CD4-positive, alpha-beta T cell treated with Interleukin-1 beta for 1 hour (primary cell): ENCODE results near the gene ATG7.
"Not testable (repeated sequence)": the region's sequence is repeated elsewhere in the genome, so short reads cannot be mapped to it uniquely, and the experiment has no call there.

Experiments used
- DNase-seq, 2 donors: peaks; one replicate each; pipeline ENCODE4 v3.0.0-alpha.2; 2020 to 2022

The ATG7 gene

DNA sequence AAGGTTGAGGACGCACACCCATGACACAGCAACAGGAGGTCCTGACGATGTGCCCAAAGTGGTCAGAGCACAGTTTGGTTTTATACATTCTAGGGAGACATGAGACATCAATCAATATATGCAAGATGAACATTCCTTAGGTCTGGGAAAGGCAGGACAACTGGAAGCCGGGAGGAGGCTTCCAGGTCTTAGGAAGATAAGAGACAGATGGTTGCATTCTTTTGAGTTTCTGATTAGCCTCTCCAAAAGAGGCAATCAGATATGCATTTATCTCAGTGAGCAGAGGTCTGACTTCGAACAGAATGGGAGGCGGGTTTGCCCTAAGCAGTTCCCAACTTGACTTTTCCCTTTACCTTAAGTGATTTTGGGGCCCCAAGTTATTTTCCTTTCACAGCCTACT is 16.7 kb upstream of the ATG7 start:
- not testable (repeated sequence) for DNase-seq

DNA sequence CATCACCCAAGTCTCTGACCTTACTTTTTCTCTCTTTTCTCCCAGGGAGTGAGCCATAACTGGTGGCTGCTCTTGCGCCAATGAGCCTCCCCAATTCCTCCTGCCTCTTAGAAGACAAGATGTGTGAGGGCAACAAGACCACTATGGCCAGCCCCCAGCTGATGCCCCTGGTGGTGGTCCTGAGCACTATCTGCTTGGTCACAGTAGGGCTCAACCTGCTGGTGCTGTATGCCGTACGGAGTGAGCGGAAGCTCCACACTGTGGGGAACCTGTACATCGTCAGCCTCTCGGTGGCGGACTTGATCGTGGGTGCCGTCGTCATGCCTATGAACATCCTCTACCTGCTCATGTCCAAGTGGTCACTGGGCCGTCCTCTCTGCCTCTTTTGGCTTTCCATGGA is 13.2 kb upstream of the ATG7 start:
- no peak for DNase-seq

DNA sequence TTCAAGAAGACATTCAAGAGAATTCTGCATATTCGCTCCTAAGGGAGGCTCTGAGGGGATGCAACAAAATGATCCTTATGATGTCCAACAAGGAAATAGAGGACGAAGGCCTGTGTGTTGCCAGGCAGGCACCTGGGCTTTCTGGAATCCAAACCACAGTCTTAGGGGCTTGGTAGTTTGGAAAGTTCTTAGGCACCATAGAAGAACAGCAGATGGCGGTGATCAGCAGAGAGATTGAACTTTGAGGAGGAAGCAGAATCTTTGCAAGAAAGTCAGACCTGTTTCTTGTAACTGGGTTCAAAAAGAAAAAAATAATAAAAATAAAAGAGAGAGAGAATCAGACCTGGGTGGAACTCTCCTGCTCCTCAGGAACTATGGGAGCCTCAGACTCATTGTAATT is 11.7 kb upstream of the ATG7 start:
- no peak for DNase-seq

DNA sequence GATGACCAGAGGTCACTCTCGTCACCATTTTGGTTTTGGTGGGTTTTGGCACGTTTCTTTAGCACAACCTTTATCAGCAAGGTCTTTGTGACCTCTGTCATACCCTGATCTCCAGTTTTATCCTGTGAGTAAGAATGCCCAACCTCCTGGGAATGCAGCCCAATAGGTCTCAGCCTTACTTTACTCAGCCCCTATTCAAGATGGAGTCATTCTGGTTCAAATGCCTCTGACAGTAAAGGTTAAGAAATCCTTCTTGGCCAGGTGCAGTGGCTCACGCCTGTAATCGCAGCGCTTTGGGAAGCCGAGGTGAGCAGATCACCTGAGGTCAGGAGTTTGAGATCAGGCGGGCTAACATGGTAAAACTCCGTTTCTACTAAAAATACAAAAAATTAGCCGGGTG is 3.2 kb upstream of the ATG7 start:
- no peak for DNase-seq

DNA sequence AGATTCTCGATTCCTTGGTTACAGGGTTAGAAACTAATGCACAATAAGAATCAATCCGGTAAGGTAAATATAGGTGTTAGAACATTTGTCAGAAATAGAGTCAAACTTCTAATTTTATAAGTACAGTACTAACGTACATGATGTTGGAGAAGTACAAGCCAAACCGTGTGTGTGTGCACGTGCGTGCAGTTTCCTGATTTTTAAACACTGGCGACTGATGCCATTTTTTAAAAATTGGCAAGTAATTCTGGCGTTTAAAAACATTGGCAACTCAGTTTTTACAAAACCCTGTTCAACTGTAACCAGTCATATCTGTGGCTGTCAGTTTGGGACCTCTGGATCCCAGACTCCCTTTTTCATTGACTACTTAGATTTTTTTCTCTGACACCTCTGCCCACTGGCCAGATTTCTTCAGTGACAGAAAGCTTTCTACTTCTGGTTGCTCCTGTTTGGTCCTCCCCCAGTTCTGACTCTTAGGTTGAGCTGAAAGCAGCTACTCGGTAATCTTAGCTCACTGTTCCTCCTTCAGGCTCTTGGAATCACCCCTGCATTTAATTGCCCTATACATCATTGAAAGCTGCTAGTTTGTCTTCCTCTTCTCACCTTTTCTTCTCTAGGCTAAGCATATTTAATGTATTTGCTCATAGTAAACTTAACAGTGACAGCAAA is 843 bp downstream of the ATG7 start:
- DNase-seq: peak in 1 of 2 donors; percentile 20

DNA sequence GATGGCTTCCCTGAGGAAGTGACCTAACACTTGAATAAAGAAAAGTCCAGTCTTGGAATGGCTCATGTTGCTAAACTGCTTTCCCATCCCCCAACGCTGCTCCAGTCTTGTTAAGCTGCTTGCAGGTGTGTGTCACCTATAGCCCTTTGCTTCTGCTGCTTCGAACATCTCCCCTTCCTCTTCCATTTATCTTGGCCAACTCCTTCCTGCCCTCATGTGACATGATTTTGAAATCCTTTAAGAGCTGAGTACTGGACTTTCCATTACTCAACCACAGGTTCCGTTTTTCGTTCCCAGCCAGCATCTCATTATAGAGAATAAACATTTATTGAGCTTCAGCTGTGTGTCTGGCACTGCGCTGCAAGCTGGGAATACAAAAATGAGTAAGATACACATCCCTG is 1.7 kb downstream of the ATG7 start:
- peak; percentile 18 to 65 for DNase-seq

DNA sequence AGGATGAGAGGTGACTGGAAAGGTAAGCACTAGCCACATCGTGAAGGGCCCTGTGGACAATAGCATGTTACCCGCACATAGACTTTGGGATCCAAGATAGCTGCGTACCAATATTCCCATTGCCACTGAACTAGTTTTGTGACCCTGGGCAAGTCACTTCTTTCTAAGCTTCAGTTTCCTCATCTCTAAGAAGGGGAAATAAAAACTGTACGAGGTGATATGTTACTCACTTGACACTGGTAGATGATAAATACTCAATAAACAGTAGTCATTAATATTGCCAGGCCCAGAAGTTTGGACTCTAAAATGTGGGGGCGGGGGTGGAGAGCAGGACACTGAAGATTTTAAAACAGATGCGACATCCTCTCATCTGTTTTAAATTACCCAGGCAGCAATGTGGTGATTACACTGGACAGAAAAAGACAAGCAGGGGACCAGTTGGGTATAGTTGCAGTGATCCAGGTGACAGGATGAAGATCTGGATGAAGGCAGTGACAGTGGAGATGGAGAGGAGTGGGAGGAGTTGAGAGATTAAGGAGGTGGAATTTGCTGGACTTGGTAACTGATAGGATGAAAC is 2.5 kb downstream of the ATG7 start:
- no peak for DNase-seq

DNA sequence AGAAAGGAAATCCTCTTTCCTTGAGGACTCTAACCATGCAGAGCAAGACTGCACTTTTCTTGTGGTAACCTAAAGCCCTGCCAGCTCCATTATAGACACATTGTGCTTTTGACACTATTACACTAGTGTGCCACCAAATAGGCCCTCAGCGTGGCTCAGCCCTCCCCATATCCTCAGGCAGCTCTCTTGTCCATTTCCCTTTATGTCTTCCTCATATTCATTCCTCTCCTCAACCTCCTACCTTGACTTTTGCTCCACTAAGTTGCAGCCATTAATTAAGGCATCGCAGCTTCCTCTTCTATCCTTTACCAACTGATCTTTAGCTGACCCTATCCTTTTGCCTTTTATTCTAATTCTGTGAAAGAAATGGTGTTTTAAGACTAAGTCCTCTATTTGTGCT is 3.7 kb downstream of the ATG7 start:
- no peak for DNase-seq

DNA sequence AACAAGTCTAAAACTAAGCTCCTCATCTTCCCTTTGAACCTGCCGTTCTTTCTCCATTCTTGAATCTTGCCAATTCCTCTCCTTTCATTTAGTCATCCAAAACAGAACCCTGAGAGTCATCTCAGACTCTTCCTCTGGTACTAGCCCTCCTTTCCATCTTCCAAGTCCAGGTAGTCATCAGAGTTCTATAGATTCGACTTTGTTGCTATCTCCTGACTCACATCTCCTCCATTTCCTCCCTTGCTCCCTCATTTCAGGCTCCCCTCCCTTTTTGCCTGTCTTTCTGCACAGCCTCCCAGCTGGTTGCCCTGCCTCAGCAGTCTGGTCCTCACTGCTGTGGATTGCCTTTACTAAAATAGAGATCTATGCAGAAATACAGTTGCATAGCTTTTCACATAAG is 4.7 kb downstream of the ATG7 start:
- no peak for DNase-seq

DNA sequence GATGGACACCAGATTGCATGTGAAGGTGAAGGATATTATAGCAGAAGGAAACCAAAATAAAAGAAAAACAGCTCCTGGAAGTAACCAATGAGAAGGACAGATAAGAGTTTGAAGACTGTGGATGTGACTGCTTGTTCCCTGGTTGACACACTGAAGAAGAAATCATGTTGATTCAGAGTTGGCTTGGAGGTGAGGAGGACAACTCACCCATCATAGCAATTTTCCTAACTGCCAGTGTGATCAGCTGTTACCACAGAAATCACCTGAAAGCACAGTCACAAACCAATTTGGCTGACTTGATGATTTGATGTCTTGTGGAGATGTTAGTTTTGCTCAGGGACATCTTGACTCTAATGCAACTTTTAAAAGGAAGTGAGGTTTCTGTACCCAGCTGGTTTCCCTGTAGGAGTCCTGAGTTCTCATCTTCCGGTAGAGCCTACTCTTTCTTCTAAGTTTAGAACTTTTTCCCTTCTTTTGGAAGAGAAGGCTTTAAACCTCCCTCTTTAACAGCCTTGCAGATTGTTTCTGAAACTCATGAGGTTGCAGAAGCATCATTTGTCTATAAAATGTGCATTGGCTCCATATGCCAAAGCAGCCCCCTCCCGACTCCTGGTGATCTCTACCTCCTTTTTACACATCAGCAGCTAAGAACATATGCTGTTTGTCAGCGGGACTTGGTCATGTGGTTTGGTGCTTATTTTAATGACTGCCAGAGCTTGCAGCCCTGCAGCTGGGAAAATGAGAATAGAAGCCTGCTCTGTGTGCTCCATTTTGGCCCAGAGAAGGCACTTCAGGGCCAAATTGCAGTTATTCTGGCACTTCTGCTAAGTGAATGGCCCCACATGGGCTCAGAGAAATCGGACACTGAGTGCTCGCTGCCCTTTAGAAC is 10.3 kb downstream of the ATG7 start:
- no peak for DNase-seq

DNA sequence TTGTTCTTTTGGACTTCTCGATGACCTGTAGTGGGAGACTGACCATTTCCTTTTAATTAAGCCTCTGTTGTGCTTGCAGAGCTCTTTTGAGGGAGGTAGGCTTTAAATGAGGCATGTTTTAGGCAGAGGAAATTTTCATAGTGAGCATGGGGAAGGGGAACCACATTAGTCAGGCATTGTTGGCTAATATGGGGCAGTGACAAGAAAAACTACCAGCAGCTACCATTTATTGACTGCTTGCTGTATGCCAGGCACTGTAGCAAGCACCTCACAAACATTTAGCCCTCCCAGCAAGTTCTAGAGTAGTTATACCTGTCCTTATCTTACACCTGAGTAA is 10.9 kb downstream of the ATG7 start:
- no peak for DNase-seq

DNA sequence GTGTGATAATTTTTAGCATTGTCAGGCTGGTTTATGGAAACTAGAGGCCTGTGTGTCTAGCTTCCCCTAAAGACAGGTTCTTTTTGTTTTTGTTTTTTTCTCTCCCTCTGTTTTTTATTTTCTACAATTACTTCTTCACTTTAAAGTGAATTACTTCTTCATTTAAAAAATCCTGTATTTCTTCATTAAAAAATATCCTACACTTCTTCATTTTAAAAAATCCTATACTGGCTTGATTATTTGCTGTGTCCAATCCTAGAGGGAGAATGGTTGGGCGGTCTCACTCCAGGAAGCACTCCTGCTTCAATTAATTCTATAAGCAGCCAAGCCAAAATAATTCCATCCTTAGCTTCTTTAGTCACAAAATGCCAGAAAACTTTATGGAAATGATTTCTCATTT is 11.8 kb downstream of the ATG7 start:
- no peak for DNase-seq

DNA sequence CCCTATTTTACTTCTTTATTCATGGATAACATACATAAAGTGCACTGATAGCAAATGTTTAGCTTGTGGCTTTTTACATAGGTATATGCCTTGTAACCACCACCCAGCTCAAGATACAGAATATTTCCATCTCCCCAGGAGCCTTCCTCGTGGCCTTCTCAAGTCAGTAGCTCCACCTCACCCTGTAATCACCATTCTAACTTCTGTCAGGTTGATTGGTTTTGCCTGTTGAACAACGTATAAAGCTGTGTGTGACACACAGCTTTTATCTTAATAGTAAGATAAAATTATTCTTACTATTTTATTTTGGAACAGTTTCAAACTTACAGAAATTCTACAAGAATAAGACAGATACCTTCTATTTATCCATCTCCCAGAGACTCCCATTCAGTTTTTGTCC is 13.3 kb downstream of the ATG7 start:
- no peak for DNase-seq

DNA sequence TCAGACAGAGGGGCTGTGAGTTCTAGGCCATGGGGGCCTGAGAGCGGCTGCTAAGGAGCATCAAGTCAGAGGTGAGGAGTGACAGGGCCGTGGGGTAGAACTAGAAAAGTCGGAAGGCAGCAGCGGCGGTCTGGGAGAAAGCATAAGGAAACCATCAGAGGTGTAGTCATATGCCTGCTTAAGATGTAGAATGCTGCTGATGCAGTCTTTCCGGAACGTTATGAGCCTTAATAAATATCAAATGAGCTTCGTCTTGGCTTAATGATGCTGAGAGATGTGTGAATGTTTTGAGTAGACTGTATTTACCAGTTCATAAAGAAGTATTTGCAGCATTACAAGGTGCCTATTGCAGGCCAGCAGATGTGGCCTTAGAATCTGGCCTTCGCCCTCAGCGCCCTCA is 15.2 kb downstream of the ATG7 start:
- no peak for DNase-seq

DNA sequence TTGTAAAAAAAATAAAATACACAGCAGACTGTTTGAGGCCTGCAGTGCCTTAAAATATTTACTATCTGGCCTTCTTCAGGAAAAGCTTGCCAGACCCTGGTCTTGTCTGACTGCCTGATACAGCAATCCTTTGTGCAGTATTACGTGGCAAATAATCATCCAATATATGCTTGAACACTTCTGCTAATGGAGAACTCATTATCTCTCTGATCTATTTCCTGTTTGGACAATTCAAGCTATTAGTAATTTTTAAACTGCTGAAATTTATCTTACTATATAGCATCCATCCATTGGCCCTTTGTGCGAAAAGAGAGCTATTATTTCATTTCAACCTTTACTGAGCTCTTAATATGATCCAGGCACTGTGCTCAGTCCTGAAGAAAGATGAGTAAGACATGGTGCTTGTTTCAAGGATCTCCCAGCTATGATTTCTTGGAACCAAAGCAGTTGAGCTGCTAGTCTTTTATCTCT is 15.9 kb downstream of the ATG7 start:
- no peak for DNase-seq

DNA sequence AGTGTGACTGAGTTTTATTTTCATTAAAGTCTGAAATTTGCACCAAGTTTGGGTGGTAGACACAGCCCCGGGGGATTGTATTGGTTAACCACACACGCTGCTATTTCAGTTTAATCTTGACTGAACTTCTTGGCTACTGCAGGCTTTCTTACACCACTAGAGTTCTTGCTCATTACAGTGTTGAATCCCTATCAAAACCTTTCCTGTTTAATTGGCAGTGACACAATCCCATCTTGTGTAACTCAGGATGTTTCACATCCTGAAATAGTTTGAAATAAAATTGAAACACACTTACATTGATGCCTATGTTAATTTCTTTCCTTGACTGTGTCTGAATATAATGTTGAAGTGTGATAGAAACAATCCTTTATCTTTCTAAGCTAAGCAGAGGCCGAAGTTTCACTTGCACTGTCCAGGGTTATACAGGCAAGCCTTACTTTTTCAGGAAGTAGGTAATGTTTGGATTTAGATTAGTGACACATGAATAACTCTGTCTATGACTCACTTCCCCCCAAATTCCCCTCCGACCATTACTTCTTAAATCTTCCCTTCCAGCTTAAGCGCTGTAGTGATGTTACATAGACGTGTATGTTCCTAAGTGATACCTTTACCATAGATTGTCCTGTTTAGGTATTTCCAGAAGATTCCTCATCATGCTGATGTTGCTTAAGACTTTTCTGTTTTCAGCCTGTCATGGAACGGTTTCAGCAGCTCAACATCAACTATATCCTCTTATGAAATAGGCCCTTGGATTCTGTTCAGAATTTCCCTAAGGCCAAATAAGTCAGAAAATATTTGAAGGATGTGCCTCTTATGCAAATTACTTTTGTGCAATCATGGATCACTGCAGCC is 16.8 kb downstream of the ATG7 start:
- peak; percentile 46 to 47 for DNase-seq

DNA sequence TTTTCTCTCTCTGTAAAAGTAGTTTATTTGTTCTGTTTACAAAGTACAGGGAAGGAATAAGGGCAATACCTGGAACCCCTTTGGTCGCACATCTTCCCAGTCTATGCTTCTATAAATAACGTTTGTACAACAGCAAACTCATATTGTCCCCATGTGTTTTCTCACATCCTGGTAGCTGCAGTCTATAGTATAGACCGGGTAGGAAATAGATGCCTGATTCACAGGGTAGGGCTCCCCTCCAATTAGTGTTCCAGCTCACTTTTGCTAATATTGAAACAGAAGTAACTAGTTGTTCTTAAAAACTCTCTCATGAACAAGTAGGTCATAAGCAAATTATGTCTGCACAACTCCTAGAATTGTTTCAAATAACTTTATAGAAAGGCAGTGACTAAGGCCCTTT is 17.7 kb downstream of the ATG7 start:
- DNase-seq: no peak

DNA sequence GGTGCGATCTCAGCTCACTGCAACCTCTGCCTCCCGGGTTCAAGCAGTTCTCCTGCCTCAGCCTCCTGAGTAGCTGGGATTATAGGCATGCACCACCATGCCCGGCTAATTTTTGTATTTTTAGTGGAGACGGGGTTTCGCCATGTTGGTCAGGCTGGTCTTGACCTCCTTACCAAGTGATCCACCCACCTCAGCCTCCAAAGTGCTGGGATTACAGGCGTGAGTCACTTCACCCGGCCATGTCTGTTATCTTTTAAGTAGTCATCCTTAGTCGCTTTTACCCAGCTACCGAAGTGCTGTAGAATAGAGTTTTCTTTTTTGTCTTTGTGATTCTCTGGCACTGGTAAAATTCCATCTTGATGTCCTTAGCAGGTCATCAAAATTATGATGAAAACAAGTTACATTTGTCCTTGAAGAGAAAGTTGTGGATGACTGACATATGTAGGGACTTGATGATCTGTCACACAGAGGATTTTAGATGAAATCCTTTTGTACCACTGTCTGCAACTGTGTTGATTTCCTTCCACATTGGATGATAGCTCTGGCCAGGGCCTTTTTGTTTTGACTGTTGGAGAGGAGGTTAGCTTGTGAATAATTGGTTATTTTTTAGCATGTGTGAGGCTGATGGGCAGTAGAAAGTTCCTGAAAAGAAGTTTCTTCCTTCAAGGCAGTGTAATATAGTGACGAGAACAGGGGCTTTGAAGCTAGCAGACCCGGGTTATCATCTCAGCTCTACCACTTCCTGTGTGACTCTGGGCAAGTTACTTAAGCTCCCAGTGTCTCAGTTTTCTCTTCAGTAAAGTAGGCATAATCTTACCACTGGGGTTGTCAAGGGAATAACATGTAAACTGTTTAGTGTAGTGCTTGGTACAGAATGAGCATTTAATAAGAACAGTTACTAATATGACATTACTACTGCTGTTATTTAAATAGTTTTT is 18.8 kb downstream of the ATG7 start:
- peak; percentile 65 to 73 for DNase-seq

DNA sequence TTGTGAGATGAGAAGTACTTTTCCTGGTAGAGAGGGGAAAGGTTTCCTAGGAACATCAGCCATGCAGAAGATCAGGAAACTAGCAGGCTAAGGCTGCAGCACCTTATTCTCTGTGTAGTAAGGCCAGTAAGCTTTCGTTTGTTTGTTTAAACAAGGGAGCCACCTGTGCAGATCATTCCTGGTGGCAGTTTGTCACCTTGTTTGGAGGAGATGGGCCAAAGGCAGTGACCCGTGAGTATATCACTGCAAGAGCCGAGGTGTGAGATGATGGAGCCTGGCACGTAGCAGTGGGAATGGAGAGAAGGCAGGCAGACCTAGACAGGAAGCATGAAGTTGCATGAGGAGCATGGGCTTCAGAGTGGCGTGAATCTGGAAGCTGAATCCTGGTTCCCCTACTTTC is 19.6 kb downstream of the ATG7 start:
- DNase-seq: no peak

DNA sequence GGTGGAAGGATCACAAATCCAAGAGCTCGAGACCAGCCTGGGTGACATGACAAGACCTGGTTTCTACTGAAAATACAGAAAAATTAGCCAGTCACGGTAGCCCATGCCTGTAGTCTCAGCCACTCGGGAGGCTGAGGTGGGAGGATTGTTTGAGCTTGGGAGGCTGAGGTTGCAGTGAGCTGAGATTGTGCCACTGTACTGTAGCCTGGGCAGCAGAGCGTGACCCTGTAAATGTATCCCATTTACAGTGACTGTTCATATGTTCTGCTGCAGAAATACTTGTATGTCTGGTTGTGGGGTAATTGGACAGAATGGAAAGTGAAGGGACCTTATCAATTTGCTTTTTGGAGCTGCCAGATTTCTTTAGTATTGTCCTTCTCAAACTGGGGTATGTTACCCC is 24.9 kb downstream of the ATG7 start:
- no peak for DNase-seq

DNA sequence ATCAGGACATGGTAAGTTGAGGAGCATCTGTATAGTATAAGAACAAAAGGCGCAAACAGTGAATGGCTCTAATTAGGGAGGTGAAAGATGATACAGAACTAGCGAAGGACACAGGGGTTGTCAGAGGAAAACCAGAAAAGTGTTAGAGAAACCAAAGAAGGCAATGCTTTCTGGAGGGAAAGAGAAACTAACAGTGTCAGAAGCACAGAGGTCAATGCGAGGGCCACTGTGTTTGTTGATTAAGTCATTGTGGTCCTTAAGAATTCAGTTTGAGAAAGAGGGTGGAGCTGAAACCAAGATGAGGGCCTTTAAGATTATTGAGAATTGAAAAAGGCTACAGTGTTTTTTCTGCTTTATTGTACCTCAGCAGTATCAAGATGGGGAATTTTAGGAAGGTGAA is 28.8 kb downstream of the ATG7 start:
- peak; percentile 15 to 33 for DNase-seq

DNA sequence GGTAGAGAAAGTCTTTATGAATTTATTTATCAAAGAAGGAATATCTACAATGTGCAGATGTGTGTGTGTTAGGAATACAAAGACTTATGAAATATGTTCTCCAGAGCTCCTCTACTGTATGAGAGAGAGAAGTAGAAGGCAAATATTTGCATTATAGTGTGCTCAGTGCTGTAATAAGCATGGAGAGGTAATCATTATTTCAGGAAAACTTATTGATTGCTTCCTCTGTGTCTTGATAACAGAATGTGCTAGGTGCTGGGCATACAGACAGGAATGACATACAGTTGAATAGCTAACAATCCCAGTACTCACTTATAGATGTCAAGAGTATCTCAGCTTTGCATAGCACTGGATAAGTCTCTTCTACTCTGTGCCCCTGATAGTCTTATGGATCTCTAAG is 30.2 kb downstream of the ATG7 start:
- no peak for DNase-seq
